Esophagus muscularis mucosa (tissue), 4 donors: Measurements from ENCODE around the gene GRIN3A.

Source experiments
- EP300 ChIP-seq: sonication (generic); formaldehyde crosslinking; IDR thresholded peaks from one replicate; pipeline ENCODE4 v1.6.1; 2017; ENCODE audit warnings: antibody characterized with exemption
- POLR2A ChIP-seq: fragments of 450-650 bp; IDR thresholded peaks from one replicate; pipeline ENCODE4 v1.6.1; 2017; ENCODE audit warnings: antibody characterized with exemption, moderate library complexity, mild to moderate bottlenecking, low read depth
- POLR2AphosphoS5 ChIP-seq, 2 donors: sonication (generic); formaldehyde crosslinking; IDR thresholded peaks; one replicate each; pipeline ENCODE4 v1.6.1; 2017; ENCODE audit warnings: antibody characterized with exemption in 2 of 2
- TF ChIP-seq, protein P1 (sequence below), 3 experiments: fragments of 200-600 bp in 2 of 3; fragments of 450-650 bp in 1 of 3; sonication (generic) in 2 of 3; IDR thresholded peaks; one replicate each; pipeline ENCODE4 v1.5.1; 2017 to 2019; ENCODE audit warnings: antibody characterized with exemption in 3 of 3, mild to moderate bottlenecking in 2 of 3, moderate library complexity in 1 of 3

DNA sequence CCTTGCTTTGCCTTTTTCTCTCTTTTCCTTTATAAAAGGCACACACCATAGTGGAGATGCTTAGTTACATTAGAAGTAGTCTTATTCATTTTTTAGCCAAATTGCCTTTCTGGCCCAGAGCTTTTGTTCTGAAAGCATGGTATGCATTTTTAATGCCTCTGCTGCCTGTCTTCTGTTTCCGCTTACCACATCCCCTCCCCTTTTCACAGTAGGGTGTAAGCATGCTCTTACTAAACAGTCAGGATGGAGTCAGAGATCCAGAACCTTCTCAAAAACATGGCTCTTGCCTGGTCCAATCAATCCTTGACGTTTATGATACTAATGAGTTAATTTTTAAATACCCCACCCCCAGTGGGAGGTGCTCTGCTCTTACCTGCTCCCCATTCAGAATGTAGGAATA lies 166.1 kb downstream of the GRIN3A start:
- TF ChIP-seq, protein P1, sequence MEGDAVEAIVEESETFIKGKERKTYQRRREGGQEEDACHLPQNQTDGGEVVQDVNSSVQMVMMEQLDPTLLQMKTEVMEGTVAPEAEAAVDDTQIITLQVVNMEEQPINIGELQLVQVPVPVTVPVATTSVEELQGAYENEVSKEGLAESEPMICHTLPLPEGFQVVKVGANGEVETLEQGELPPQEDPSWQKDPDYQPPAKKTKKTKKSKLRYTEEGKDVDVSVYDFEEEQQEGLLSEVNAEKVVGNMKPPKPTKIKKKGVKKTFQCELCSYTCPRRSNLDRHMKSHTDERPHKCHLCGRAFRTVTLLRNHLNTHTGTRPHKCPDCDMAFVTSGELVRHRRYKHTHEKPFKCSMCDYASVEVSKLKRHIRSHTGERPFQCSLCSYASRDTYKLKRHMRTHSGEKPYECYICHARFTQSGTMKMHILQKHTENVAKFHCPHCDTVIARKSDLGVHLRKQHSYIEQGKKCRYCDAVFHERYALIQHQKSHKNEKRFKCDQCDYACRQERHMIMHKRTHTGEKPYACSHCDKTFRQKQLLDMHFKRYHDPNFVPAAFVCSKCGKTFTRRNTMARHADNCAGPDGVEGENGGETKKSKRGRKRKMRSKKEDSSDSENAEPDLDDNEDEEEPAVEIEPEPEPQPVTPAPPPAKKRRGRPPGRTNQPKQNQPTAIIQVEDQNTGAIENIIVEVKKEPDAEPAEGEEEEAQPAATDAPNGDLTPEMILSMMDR (IDR thresholded peaks at IDR 0.05) = no peak
- TF ChIP-seq EP300 = no peak
- no peak for TF ChIP-seq POLR2AphosphoS5 (IDR thresholded peaks at IDR 0.05)
- TF ChIP-seq POLR2A = no peak
